ENCODE measurements around the gene GRB10.
"Not testable (repeated sequence)": the region's sequence is repeated elsewhere in the genome, so short reads cannot be mapped to it uniquely, and the experiment has no call there.

- TF ChIP-seq CTCF, POLR2A (IDR thresholded peaks at IDR 0.05): not testable (repeated sequence)
Measured at GRCh38 chr7:50583295-50583694, 199.4 kb downstream of the GRB10 start.

Measured in Peyer's patch (tissue), 4 donors.